GM19468 (cell line): ENCODE data around the gene MICU1.
"Not testable (repeated sequence)": the region's sequence is repeated elsewhere in the genome, so short reads cannot be mapped to it uniquely, and the experiment has no call there.

Source experiments
- ATAC-seq: cut with Tn5 transposase; IDR thresholded peaks from one replicate; pipeline ENCODE4 v1.9.1; 2021; ENCODE audit warnings: mild to moderate bottlenecking, moderate library complexity, moderate number of reproducible peaks; ENCODE audit not compliant: unreplicated experiment; ENCODE audit errors: extremely low read depth

Gene MICU1

DNA sequence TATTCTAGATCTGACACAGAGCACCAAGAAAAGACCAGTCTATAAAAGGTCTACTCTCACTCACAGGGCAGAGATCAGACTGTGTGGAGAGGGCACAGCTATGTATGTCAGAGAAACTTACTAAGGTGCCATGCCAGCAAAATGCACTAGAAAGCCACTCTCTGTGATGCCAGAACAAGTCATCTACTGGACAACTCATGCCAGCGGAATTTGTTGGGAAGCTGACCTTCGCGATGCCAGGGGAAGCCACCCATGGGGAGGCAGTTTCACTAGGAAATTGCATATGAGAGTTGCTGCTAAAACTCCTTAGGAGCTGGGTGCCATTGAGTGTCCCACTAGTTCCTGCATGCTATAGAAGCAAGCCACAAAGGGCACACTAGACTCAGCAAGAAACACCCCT, 58.5 kb downstream of the MICU1 start:
- no peak for ATAC-seq

DNA sequence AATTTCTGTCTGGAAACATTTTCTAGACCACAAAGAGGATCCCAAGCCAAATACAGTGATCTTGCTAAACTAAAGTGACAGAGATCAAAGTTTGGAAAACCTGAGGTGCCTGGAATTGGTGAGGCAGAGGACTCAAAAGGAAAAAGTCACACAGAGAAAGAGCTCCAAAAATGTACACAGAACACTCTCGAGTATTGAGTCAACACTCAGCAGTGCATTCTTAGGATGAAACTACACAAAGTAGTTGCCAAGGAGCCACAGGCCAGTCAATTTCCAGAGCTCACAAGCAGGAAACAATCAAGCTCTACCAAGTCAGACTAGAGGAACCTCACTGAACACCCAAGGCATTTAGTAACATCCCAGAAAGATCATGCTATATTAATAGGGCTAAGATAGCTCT, 61.3 kb downstream of the MICU1 start:
- no peak for ATAC-seq

GRCh38 chr10:72563327-72563932, 62.4 kb downstream of the MICU1 start:
- ATAC-seq: peak; percentile 18

GRCh38 chr10:72561745-72562166, 64.1 kb downstream of the MICU1 start:
- no peak for ATAC-seq

- no peak for ATAC-seq
Measured at GRCh38 chr10:72557362-72557761, 68.5 kb downstream of the MICU1 start.

DNA sequence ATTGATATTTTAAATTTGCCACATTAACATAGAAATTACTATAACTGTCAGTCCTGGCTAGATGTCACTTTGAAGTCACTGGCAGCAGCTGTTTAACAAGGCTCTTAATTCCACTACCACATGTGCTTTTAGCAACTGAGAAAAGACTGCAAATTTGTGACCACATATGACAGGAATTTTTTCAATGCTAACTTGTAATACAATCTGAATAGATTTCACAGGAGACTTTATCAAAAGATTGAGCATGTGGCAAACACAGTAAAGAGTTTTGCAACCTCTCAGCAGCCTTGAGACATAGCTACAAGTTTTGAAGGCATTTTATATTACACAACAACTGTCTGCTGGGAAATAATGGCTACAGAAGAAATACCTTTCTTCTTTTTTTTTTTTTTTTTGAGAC, 73.0 kb downstream of the MICU1 start:
- no peak for ATAC-seq

DNA sequence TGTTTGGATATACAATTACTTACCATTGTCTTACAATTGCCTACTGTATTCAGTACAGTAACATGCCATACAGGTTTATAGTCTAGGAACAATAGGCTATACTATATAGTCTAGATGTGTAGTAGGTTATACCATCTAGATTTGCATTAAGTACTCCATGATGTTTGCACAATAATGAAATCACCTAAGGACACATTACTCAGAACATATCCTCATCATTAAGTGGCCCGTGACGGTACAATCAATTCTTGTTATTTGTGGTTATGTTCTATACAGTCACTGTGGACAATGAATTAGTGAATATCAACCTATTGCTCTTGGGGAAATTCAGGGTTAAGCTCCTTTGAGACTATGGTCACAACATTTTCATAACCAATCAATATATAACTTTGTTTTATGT, 75.6 kb downstream of the MICU1 start:
- ATAC-seq: no peak

- ATAC-seq: no peak
Measured at GRCh38 chr10:72545546-72545945, 80.3 kb downstream of the MICU1 start.

- not testable (repeated sequence) for ATAC-seq
Measured at GRCh38 chr10:72543855-72544254, 82.0 kb downstream of the MICU1 start.

DNA sequence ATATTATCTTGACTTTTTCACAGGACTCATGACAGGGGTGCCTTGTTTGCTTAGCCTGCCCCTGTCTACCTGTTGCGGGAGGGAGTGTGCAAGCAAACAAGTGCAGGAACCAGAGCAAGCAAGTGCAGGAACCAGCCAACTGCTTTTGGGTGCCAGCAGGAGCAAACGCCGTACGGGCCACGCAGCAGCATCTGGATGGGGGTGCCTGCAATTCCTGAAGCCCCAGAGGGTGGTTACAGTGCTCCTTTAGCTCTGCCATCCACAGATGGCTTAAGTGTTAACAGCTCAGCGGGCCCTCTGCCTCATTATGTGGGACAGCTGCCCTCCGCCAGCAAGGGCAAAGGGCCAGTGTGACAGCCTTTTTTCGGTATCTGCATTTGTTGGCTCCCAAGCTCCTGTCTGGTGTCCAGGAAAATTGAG, 83.5 kb downstream of the MICU1 start:
- ATAC-seq: no peak

GRCh38 chr10:72541337-72541736, 84.5 kb downstream of the MICU1 start:
- ATAC-seq: no peak

DNA sequence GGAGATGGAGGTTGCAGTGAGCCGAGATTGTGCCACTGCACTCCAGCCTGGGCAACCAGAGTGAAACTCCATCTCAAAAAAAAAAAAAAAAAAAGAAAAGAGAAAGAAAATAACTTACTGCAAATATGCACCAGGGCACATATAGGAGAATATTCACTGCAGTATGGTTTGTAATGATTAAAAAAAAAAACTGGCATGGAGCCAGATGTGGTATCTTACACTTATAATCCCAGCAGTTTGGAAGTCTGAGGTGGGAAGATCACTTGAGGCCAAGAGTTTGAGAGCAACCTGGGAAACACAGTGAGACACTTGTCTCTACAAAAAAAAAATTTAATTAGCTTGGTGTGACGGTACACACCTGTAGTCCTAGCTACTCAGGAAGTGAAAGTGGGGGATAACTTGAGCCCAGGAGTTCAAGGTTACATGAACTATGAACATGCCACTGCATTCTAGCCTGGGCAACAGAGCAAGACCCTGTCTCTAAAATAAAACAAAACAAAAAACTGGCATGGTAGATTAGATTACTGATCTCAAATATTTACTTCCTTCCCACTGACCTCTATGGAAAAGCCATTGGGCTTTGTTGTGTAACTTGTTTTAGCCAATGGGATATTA, 85.6 kb downstream of the MICU1 start:
- no peak for ATAC-seq

DNA sequence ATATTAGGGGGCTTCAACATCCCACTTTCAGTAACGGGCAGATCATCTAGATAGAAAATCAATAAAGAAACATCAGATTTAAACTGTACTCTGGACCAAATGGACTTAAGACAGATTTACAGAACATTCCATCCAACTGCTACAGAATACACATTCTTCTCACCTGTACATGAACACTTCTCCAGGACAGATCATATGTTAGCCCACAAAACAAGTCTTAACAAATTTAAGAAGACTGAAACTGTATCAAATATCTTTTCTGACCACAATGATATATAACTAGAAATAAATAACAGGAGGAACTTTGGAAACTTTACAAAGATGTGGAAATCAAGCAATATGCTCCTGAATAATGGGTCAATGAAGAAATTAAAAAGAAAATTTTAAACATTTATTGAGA, 86.7 kb downstream of the MICU1 start:
- no peak for ATAC-seq

GRCh38 chr10:72525689-72526088, 100.2 kb downstream of the MICU1 start:
- ATAC-seq: no peak

GRCh38 chr10:72525277-72525676, 100.6 kb downstream of the MICU1 start:
- no peak for ATAC-seq

GRCh38 chr10:72524489-72524888, 101.4 kb downstream of the MICU1 start:
- no peak for ATAC-seq

- no peak for ATAC-seq
Measured at GRCh38 chr10:72523932-72524396, 101.9 kb downstream of the MICU1 start.

- no peak for ATAC-seq
Measured at GRCh38 chr10:72523062-72523461, 102.8 kb downstream of the MICU1 start.

DNA sequence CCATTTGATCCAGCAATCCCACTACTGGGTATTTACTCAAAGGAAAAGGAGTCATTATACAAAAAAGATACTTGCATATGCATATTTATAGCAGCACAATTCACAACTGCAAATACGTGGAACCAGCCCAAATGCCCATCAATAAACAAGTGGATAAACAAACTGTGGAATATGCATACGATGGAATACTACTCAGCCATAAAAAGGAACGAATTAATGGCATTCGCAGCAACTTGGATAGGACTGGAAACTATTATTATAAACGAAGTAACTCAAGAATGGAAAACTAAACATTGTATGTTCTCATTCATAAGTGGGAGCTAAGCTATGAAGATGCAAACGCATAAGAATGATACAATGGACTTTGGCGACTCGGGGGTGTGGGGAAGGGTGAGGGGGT, 108.6 kb downstream of the MICU1 start:
- no peak for ATAC-seq

DNA sequence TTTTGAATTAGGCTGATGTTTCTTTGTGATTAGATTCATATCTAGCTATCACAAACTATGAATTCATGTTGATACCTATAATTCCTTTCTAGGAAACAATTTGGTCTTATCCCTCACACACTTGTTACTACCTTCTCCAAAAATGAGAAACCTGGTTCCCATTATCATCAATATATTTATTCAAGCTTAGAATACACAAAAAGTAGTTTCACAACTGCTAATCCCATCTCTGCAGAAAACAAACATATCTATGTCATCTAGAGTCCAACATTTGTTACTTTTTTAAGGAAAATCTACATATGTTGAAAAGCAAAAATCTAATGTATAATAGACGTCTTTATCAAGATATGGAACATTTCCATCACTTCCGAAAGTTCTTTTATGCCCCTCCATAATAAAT, 110.4 kb downstream of the MICU1 start:
- no peak for ATAC-seq

GRCh38 chr10:72513910-72514309, 112.0 kb downstream of the MICU1 start:
- ATAC-seq: no peak

DNA sequence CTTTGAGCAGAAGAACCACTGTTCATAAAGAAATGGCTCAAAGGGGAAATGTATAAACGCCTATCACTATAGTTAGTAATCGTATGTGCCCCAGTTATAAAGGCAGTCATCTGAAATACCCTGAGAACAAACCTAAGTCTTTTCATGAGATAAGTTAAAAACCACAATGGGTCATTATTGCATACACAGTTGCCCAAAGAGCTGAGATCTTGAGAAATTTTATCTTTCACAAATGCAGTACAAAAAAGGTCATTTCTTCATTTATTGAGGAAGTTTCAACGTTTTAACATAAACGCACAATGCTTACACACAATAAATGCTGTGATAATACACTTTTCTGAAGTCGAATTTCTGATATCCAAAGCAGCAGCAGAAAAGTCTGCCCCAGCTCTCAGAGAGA, 114.4 kb downstream of the MICU1 start:
- ATAC-seq: no peak
